ACC112 (cell line): ENCODE measurements around the gene RPL28.
A peak's percentile ranks its signal among the peaks of the same experiment; 100 is the strongest.
"Not testable (repeated sequence)": the region's sequence is repeated elsewhere in the genome, so short reads cannot be mapped to it uniquely, and the experiment has no call there.

Experiments used
- H2AFZ ChIP-seq: fragments of 200-600 bp; sonication (generic); one replicate; pipeline ENCODE4 v1.6.0; 2017; ENCODE audit warnings: antibody characterized with exemption, low read length; ENCODE audit not compliant: unreplicated experiment
- H3K27ac ChIP-seq: fragments of 200-600 bp; sonication (generic); 2 replicates; pipeline ENCODE4 v1.5.1; 2014; ENCODE audit warnings: low read depth, mild to moderate bottlenecking, antibody characterized with exemption, low read length, moderate library complexity
- H3K27me3 ChIP-seq: fragments of 200-600 bp; sonication (generic); 2 replicates; pipeline ENCODE4 v1.6.1; 2014; ENCODE audit warnings: mild to moderate bottlenecking, antibody characterized with exemption, low read length, moderate library complexity, mixed read lengths; ENCODE audit not compliant: insufficient read depth
- H3K36me3 ChIP-seq: fragments of 200-600 bp; sonication (generic); 2 replicates; pipeline ENCODE4 v1.6.1; 2016; ENCODE audit warnings: mild to moderate bottlenecking, antibody characterized with exemption, low read length, moderate library complexity, mixed read lengths; ENCODE audit not compliant: insufficient read depth
- H3K4me1 ChIP-seq: fragments of 200-600 bp; sonication (generic); one replicate; pipeline ENCODE4 v1.6.1; 2016; ENCODE audit warnings: low read length, mixed read lengths; ENCODE audit not compliant: insufficient read depth, unreplicated experiment, control insufficient read depth
- H3K4me3 ChIP-seq: fragments of 200-600 bp; sonication (generic); 2 replicates; pipeline ENCODE4 v1.5.1; 2014; ENCODE audit warnings: mild to moderate bottlenecking, low read depth, low read length
- H3K79me2 ChIP-seq: fragments of 200-600 bp; sonication (generic); one replicate; pipeline ENCODE4 v1.6.0; 2016; ENCODE audit warnings: low read length; ENCODE audit not compliant: control insufficient read depth, unreplicated experiment, insufficient read depth

RPL28 gene

DNA sequence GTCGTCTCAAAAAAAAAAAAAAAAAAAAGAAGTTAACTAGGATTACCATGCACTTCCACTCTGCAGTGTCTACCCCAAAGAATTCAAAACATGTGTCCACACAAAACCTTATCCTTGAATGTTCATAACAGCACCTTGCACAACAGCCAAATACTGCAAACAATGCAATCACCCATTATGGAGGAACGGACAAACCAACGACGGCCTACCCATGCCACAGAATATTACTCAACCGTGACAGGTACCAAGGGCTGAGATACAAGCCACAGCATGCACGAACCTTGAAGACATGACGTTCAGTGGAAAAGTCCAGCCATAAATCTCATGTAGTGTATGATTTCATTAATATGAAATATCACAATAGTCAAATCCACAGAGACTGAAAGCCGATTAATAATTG, 60.3 kb downstream of the RPL28 start:
- H3K27me3 ChIP-seq, result peaks cover 55% of the 10 kb centered on the region
- no peak overlapping the region for H2AFZ ChIP-seq
- no peaks in the 10 kb centered on the region for H3K4me1 ChIP-seq
- no peak overlapping the region for H3K4me3 ChIP-seq
- H3K79me2 ChIP-seq, result no peaks in the 10 kb centered on the region
- no peaks in the 10 kb centered on the region for H3K36me3 ChIP-seq
- H3K27ac ChIP-seq, result no peak overlapping the region

GRCh38 chr19:55447421-55448174, 61.9 kb downstream of the RPL28 start:
- Histone ChIP-seq H2AFZ (no peak overlapping the region), H3K36me3 (no peaks in the 10 kb centered on the region), H3K79me2 (no peaks in the 10 kb centered on the region), H3K27me3 (peaks cover 54% of the 10 kb centered on the region), H3K4me1 (no peaks in the 10 kb centered on the region), H3K27ac (no peak overlapping the region), H3K4me3 (no peak overlapping the region)

DNA sequence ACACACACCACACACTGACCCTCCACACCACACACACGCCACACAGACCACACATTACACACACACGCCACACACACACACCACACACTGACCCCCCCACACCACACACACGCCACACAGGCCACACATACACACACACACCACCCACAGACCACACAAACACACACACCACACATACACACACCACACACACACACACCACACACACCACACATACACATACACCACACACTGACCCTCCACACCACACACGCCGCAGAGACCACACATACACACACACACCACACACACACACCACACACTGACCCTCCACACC, 62.4 kb downstream of the RPL28 start:
- H3K79me2 ChIP-seq, H3K4me1 ChIP-seq, H3K4me3 ChIP-seq, H2AFZ ChIP-seq, H3K36me3 ChIP-seq, H3K27ac ChIP-seq: not testable (repeated sequence)
- peaks cover 52% of the 10 kb centered on the region for H3K27me3 ChIP-seq

- Histone ChIP-seq H3K79me2 (no peaks in the 10 kb centered on the region), H3K27me3 (peaks cover 39% of the 10 kb centered on the region), H3K36me3 (no peaks in the 10 kb centered on the region), H2AFZ (no peak overlapping the region), H3K4me1 (no peaks in the 10 kb centered on the region), H3K27ac (no peak overlapping the region), H3K4me3 (no peak overlapping the region)
These were observed 63.7 kb downstream of the RPL28 start for GRCh38 chr19:55449469-55449868.

DNA sequence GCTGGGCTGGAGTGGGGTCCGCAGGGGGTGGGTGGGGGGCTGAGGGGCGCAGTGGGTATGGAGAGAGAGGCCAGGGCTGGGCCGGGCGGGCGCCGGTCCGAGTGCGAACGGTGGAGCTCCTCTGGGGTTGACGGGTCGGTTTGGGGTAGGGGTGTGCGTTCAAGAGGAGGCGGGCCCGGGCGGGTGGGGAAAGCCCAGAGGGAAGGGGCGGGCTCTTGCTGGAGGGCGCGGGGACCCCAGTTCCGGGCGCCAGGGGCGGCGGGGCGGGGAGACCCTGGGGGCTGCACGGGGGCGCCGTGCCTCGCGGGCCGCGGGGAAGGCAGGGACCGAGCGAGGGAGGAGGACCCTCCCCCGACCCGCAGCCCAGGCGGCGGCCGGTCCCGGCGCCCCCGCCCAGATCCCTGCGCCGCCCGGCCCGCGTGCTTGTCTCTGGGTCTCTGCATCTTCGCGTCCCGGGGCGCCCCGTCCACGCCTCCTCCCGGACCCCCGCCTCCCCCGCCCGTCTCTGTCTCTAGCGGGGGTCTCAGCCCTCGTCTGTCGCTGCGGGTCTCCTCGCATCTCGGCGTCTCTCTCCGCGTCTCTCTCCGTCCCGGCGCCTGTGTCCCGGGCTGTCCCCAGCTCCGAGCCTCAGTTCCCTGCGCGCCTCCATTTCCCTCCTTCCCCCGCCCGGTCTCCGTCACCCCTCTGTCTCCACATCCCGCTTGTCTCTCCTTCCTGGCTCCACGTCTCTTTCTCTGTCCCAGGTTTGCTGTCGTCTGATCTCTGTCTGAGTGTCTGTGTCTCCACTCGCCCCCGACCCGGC, 65.6 kb downstream of the RPL28 start:
- Histone ChIP-seq H2AFZ (no peak overlapping the region), H3K4me3 (peak overlapping the region; percentile 9; the same call in 1 of the 2 replicates)

GRCh38 chr19:55451965-55452748, 66.4 kb downstream of the RPL28 start:
- H3K36me3 ChIP-seq, result no peaks in the 10 kb centered on the region
- H3K27me3 ChIP-seq, result peaks cover 27% of the 10 kb centered on the region
- H3K27ac ChIP-seq, result no peak overlapping the region
- 0 out of 2 replicates have a peak overlapping the region, but pooled peaks have one; percentile 9 for H3K4me3 ChIP-seq
- no peaks in the 10 kb centered on the region for H3K79me2 ChIP-seq
- H3K4me1 ChIP-seq, result no peaks in the 10 kb centered on the region
- H2AFZ ChIP-seq, result no peak overlapping the region

More for the DNA sequence above, 65.6 kb downstream of the RPL28 start:
- H3K79me2 ChIP-seq, result no peaks in the 10 kb centered on the region
- no peaks in the 10 kb centered on the region for H3K4me1 ChIP-seq
- H3K27me3 ChIP-seq, result peaks cover 30% of the 10 kb centered on the region
- no peaks in the 10 kb centered on the region for H3K36me3 ChIP-seq
- H3K27ac ChIP-seq, result no peak overlapping the region
